Right lobe of liver (tissue), 6 donors: ENCODE data around the gene TIMM29. TPM values are rescaled to one million over a fixed set of nuclear protein-coding genes. Genes with fewer than 3 reads are reported as not detected.
A peak's percentile ranks its signal among the peaks of the same experiment; 100 is the strongest.

Experiments
- ATAC-seq, 4 donors: fragments of 200-7000 bp; cut with Tn5 transposase; one replicate each; pipeline ENCODE4 v1.9.1; 2020; ENCODE audit warnings: mild to moderate bottlenecking in 4 of 4, moderate library complexity in 4 of 4
- DNase-seq, 3 donors: peaks; one replicate each; pipeline ENCODE4 v3.0.0-alpha.2; 2020
- H3K27ac ChIP-seq, 3 donors: fragments of 200-600 bp; one replicate each; pipeline ENCODE4 v1.8.0; 2022
- H3K27me3 ChIP-seq, 2 donors: fragments of 200-600 bp; one replicate each; pipeline ENCODE4 v1.8.0; 2022
- H3K36me3 ChIP-seq, 4 donors: fragments of 200-600 bp; sonication (generic) in 1 of 4; one replicate each; pipeline versions ENCODE4 v1.5.1 to v1.8.0; 2017 to 2022; ENCODE audit warnings: control low read depth in 1 of 4
- H3K4me1 ChIP-seq, 4 donors: fragments of 200-600 bp; sonication (generic) in 1 of 4; one replicate each; pipeline versions ENCODE4 v1.5.1 to v1.8.0; 2017 to 2022; ENCODE audit warnings: control low read depth in 1 of 4
- H3K4me3 ChIP-seq, 3 donors: fragments of 200-600 bp; one replicate each; pipeline ENCODE4 v1.8.0; 2022
- H3K9me3 ChIP-seq, 4 donors: fragments of 200-600 bp; sonication (generic) in 1 of 4; one replicate each; pipeline versions ENCODE4 v1.5.1 to v1.8.0; 2017 to 2022; ENCODE audit warnings: control low read depth in 1 of 4
- CTCF ChIP-seq, 4 donors: fragments of 200-600 bp in 3 of 4; fragments of 450-650 bp in 1 of 4; IDR thresholded peaks; one replicate each; pipeline versions ENCODE4 v1.5.1 to v1.8.0; 2016 to 2022; ENCODE audit warnings: antibody characterized with exemption in 4 of 4, mild to moderate bottlenecking in 2 of 4
- POLR2A ChIP-seq: fragments of 450-650 bp; IDR thresholded peaks from one replicate; pipeline ENCODE4 v1.6.1; 2017; ENCODE audit warnings: antibody characterized with exemption, mild to moderate bottlenecking
- WGBS: methylation state at CpG from one replicate; pipeline ENCODE4 v1.1.6; 2018; ENCODE audit warnings: low coverage, low lambda C conversion rate; ENCODE audit not compliant: insufficient coverage; ENCODE audit errors: missing lambda C conversion rate; 5-methylcytosine and 5-hydroxymethylcytosine counted together
- intact Hi-C, 2 donors: fragments of 100-400 bp; cut with DNase I; formaldehyde crosslinking; loops; one replicate each; pipeline versions ENCODE4 v1.11.2 to v1.14.1; 2022
- total RNA-seq, 6 experiments: library from RNA; depleted of rRNA in 2 of 6; stranded (reverse); fragments of >200 nt in 2 of 6; fragmentation: NEBNext Ultra II Directional in 3 of 6; extraction: Animal tissue kit (Norgen Biotek cat#: 25700) in 3 of 6; gene quantifications; one replicate each; pipeline versions ENCODE4 v1.1.0 to v1.2.4, GENCODE V29; 2016 to 2023
- donor health status: DM: no; HTN: yes; CAD: no.
- donor health status: DM: no; HTN: no; CAD: no.
- donor health status: DM: no; HTN: no; CAD: no.
- donor health status: DM: no; HTN: yes; CAD: no.
- donor health status: DM: no; HTN: yes; CAD: no.

TIMM29 gene
- total RNA-seq, 6 experiments from 2014 or later, result 10.2 to 15.7 (median 11.6) TPM

GRCh38 chr19:10891405-10892086, 37.1 kb upstream of the TIMM29 start:
- TF ChIP-seq CTCF (IDR thresholded peaks at IDR 0.05) (no peak), POLR2A (no peak)
- Histone ChIP-seq H3K9me3 (no peaks in the 10 kb centered on the region), H3K4me3 (no peak overlapping the region), H3K27ac (no peak overlapping the region), H3K4me1 (peaks cover 0 to 2% (median 0%) of the 10 kb centered on the region in 4 donors), H3K27me3 (no peaks in the 10 kb centered on the region), H3K36me3 (no peaks in the 10 kb centered on the region)
- peak in 1 of 4 donors; percentile 18 for ATAC-seq
- DNase-seq, result no peak
- intact Hi-C loops, result no loop called here
- 89% methylated on average over 10 of the region's 21 CpGs for WGBS

DNA sequence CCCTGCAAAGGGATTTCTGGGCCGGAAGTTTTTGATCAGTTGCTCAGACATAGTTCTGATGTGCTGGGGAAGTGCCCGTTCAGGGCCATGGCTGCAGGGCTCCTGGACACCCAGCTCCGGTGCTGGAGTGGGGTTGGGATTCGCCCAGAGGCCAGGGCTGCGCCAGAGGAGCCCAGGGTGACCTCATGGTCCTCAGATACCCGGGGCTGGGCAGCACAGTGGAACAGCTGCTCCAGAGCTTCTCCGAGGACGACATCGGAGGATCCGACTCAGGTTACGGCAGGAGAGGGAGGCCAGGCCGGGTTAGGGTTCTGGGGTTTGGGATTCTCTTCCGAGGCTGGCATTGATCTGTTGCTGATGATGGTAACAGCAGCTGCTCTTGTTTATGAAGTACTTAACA, 36.4 kb upstream of the TIMM29 start:
- WGBS, result 100% methylated on average over 3 of the region's 13 CpGs
- ATAC-seq (no peak), DNase-seq (no peak)
- Histone ChIP-seq H3K27me3 (no peaks in the 10 kb centered on the region), H3K4me3 (no peak overlapping the region), H3K27ac (no peak overlapping the region), H3K36me3 (no peaks in the 10 kb centered on the region), H3K9me3 (no peaks in the 10 kb centered on the region), H3K4me1 (peaks cover 0 to 9% (median 2%) of the 10 kb centered on the region in 4 donors)
- intact Hi-C loops, result no loop called here
- TF ChIP-seq CTCF (IDR thresholded peaks at IDR 0.05), result no peak
- TF ChIP-seq POLR2A, result no peak

- H3K4me3 ChIP-seq, result no peak overlapping the region
- DNase-seq, result no peak
- H3K4me1 ChIP-seq, result peaks cover 0 to 20% (median 4%) of the 10 kb centered on the region in 4 donors
- no peak overlapping the region for H3K27ac ChIP-seq
- no peaks in the 10 kb centered on the region for H3K36me3 ChIP-seq
- 94% methylated on average over 6 of the region's 7 CpGs for WGBS
- intact Hi-C loops, result no loop called here
- H3K27me3 ChIP-seq, result no peaks in the 10 kb centered on the region
- no peak for ATAC-seq
- TF ChIP-seq POLR2A (no peak), CTCF (IDR thresholded peaks at IDR 0.05) (no peak)
- no peaks in the 10 kb centered on the region for H3K9me3 ChIP-seq
Observed at GRCh38 chr19:10894911-10895213, 33.7 kb upstream of the TIMM29 start.

GRCh38 chr19:10895363-10895762, 33.2 kb upstream of the TIMM29 start:
- H3K27ac ChIP-seq, result no peak overlapping the region
- H3K27me3 ChIP-seq, result no peaks in the 10 kb centered on the region
- no peak for ATAC-seq
- intact Hi-C loops, result no loop called here
- no peaks in the 10 kb centered on the region for H3K36me3 ChIP-seq
- peaks cover 0 to 20% (median 4%) of the 10 kb centered on the region in 4 donors for H3K4me1 ChIP-seq
- no peaks in the 10 kb centered on the region for H3K9me3 ChIP-seq
- 90% methylated on average over 2 of the region's 6 CpGs for WGBS
- TF ChIP-seq CTCF (IDR thresholded peaks at IDR 0.05), result no peak
- no peak for TF ChIP-seq POLR2A
- no peak for DNase-seq
- no peak overlapping the region for H3K4me3 ChIP-seq
